IMR-90 (cell line): ENCODE results near the gene RCBTB1.

ENCODE experiments used
- BHLHE40 ChIP-seq: fragments of 150-350 bp; IDR thresholded peaks from 2 replicates; pipeline ENCODE4 v1.6.1; 2016; ENCODE audit warnings: mild to moderate bottlenecking, low read depth, low read length
- CEBPB ChIP-seq: IDR thresholded peaks from 2 replicates; pipeline ENCODE4 v1.6.1; 2012; ENCODE audit warnings: low read depth, low read length, improper control_type of control experiment
- CHD1 ChIP-seq: IDR thresholded peaks from 2 replicates; pipeline ENCODE4 v1.6.1; 2012; ENCODE audit warnings: low read depth, low read length, improper control_type of control experiment
- CTCF ChIP-seq: conservative IDR thresholded peaks from 2 replicates; pipeline ENCODE4 v1.5.1; 2012; ENCODE audit warnings: mild to moderate bottlenecking, low read depth, low read length, improper control_type of control experiment
- MAZ ChIP-seq: IDR thresholded peaks from 2 replicates; pipeline ENCODE4 v1.6.1; 2012; ENCODE audit warnings: low read depth, mild to moderate bottlenecking, low read length, improper control_type of control experiment, moderate library complexity, borderline replicate concordance
- NFE2L2 ChIP-seq: fragments of 150-350 bp; IDR thresholded peaks from 2 replicates; pipeline ENCODE4 v1.6.1; 2016; ENCODE audit warnings: low read depth, mild to moderate bottlenecking, low read length
- POLR2A ChIP-seq: IDR thresholded peaks from 2 replicates; pipeline ENCODE4 v1.6.1; 2012; ENCODE audit warnings: mild to moderate bottlenecking, low read depth, low read length
- RFX5 ChIP-seq: IDR thresholded peaks from 2 replicates; pipeline ENCODE4 v1.8.0; 2012; ENCODE audit warnings: low read depth, mild to moderate bottlenecking, low read length, moderate library complexity

- no peak for TF ChIP-seq CTCF
- no peak for TF ChIP-seq NFE2L2
- TF ChIP-seq MAZ: no peak
- TF ChIP-seq BHLHE40: no peak
- no peak for TF ChIP-seq POLR2A
- no peak for TF ChIP-seq RFX5
- TF ChIP-seq CEBPB: no peak
- TF ChIP-seq CHD1: no peak
Observed at GRCh38 chr13:49524740-49525501, 60.4 kb downstream of the RCBTB1 start.
